ENCODE data around the gene SLC49A4.

- TF ChIP-seq EP300 (IDR thresholded peaks at IDR 0.05): no peak
- TF ChIP-seq CTCF (IDR thresholded peaks at IDR 0.05): no peak
- TF ChIP-seq POLR2A (IDR thresholded peaks at IDR 0.05): no peak
These were observed 108.3 kb downstream of the SLC49A4 start for GRCh38 chr3:122903171-122903570.

Data from upper lobe of left lung (tissue), 4 donors.